Esophagus mucosa (tissue), 1 donor: ENCODE measurements around the gene DUSP10. TPM values are rescaled to one million over a fixed set of nuclear protein-coding genes. Genes with fewer than 3 reads are reported as not detected.

Experiments used
- ATAC-seq: fragments of 200-7000 bp; cut with Tn5 transposase; one replicate; pipeline ENCODE4 v1.9.1; 2020
- total RNA-seq: library from RNA; stranded (reverse); gene quantifications from one replicate; pipeline ENCODE4 v1.2.4, GENCODE V29; 2023
- donor health status: DM: yes; HTN: yes; CAD: no.

Gene DUSP10
- total RNA-seq, 1 donor from 2014 or later = 3.0 TPM

GRCh38 chr1:221762121-221762520 is 20.2 kb upstream of the DUSP10 start:
- no peak for ATAC-seq

- no peak for ATAC-seq
Observed at GRCh38 chr1:221761354-221762002, 19.6 kb upstream of the DUSP10 start.

DNA sequence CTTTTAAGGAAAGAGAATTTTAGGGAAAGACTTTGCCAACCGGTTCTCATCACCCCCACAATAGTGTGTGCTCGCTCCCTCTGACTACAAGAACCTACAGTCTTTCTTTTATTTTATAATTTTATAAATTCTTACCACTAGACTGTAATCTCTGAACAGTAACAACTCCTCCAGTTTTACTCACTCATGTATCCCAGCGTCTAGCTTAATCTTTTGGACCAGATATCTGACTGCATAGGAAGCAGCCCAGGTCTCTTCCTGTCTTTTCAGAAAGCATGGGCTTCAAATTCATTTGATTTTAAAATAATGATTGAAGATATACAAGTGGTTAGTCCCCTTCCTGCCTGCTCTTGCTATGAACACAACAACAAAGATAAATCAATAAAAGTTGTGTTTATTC is 19.0 kb upstream of the DUSP10 start:
- no peak for ATAC-seq

GRCh38 chr1:221759436-221759835 is 17.5 kb upstream of the DUSP10 start:
- no peak for ATAC-seq

- no peak for ATAC-seq
Observed at GRCh38 chr1:221758455-221758854, 16.6 kb upstream of the DUSP10 start.

GRCh38 chr1:221756830-221757551 is 15.1 kb upstream of the DUSP10 start:
- no peak for ATAC-seq

DNA sequence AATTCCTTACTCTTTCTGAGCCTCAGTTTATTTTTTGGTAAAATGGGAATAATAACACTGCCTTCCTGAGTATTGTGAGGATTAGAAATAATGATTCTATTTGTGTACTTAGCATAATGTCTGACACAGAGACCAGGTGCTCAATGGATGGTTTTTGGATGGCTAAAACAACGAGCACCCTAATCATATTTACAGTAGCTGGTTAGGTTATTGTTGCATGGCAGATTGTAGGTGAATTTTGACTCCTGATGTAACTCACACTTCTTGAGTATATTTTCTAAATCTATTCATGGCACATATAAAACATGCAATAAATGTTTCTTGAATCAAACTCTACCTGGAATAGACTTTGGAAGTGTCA is 11.9 kb upstream of the DUSP10 start:
- no peak for ATAC-seq

DNA sequence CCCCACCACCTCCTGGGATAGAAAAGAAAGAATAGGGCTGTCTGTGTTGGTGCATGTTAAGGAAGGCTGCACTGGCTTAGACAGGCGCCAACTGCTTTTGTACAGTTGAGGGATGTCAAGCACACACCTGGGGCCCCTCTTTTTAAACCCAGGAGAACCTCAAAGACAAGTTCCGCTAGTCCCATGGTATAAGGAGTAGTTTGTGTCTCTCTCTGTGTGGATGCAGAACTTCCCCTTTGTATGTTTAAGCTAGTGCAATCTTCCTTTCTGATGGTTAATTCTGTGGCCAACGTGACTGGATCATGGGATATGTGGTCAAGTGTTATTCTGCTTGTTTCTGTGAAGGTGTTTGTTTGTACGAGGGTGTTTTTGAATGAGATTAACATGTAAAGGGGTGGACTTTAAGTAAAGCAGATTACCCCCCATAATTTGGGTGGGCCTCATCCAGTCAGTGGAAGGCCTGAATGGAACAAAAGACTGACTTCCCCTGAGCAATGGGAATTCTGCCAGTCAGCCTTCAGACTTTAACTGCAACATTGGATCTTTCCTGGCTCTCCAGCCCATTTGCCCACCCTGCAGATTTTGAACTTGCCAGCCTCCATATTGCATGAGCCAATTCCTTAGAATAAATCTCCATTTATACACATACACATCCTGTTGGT is 9.5 kb upstream of the DUSP10 start:
- no peak for ATAC-seq

DNA sequence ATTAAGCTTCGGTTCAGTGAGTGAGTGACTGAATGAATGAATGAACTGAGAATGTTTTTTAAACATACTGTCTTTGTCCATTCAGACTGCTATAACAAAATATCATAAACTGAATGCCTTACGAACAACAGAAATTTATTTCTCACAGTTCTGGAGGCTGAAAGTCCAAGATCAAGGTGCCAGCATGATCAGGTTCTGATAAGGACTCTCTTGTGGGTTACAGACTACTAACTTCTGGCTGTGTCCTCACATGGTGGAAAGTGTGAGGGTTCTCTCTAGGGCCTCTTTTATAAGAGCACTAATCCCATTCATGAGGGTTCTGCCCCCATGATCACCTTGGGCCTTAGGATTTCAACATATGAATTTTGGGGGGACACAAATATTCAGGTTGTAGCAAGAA is 7.1 kb upstream of the DUSP10 start:
- no peak for ATAC-seq

- ATAC-seq = no peak
Observed at GRCh38 chr1:221747839-221748238, 6.0 kb upstream of the DUSP10 start.

DNA sequence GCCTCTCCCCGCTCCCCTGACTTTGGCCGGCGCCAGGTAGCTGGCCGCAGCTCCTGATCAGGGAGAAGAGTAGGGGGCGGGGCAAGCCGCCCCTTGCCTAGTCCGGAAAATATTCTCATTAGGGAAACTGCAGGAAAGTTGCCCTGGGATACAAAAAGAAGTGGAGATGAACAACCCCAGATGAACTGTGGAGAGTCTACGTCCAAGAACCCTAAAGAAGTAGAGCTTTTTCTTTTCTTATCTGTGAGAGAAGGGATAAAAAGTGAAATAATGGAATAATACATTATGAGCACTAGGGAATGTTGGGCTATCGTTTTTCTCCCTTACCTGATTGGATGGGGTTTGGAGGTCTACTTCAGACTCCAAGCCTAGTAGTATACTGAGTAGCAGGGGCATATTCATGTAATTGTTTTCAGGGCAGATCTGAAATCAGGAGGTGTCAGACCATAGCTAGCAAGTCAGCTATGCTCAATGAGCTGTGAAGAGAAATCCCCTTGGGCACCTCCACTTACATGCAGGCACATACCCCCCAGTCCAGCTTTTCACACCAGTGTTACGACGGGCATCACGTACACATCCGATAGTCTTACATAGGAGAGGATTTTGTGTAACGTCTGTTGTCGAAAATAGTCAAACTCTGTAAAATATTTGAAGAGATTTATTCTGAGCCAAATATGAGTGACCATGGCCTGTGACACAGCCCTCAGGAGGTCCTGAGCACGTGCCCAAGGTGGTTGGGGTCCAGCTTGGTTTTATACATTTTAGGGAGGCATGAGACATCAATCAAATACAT is 1.7 kb upstream of the DUSP10 start:
- no peak for ATAC-seq

DNA sequence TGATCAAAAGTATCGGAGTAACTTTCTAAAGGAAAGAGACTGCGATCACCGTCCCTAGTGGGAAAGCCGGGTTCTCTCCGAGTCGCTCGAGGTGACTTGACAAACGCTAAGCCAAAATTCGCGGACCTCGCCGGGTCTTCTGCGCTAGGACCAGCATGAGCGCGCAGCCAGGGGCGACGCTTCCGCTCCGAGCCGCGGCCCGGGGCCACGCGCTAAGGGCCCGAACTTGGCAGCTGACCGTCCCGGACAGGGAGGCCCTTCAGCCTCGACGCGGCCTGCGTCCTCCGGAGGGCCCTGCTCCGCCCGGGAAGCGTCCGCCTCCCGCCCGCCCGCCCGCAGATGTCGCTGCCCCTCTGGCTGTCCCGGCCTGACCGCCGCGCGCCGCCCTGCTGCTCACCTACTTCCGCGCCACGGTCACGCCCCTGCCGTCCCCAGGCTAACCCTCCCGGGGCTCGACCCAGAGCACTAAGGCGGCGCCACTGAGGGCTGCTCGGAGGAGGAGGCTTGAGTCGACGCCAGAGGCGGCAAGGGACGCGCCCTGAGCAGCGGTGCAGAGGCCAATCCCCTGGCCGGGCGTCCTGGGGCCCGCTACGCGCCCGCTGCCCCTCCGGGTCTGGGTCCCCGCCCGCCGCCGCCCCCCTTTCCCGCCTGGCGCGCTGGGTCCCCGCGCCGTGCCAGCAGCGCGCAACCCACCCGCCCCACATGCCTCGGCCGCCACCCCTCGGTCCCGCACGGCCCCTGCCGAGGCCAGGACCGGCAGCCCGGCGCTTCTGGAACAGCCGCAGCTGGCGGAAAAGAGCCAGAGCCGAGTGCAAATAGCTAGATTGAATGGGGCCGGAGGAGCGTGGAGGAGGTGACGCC is 896 bp upstream of the DUSP10 start:
- peak; percentile 89 for ATAC-seq

DNA sequence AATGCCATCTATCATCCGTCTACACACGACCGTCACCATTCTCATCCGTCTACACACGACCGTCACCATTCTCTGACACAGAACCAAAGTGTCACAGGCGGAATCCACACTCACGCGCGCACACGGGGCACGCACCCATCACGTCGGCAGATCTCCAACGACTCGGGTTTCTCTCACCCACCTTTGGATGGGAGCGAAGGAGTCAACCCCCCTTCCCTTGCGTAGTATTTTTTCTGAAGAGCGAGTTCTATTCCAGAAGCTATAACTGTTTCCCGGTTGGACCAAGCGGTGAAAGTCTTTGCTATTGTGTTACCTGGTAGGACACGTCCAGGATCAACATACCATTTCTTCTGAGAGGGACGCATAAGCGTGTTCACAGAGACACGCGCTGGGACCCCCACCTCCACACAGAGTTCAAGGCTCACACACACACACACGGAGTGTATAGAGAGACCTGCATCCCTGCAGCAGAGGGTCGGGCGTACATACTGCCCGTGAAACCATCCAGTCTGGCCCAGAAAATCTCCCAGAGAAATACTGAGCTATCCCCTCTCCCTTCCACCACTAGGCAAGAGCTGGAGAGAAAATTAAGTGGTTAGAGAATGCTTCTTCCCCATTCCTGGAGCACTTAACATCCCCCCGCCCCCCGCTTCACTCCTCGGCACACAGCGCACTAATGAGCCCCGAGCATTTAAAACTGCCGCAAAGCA is 741 bp downstream of the DUSP10 start:
- no peak for ATAC-seq

GRCh38 chr1:221740369-221740992 is 1.4 kb downstream of the DUSP10 start:
- no peak for ATAC-seq

DNA sequence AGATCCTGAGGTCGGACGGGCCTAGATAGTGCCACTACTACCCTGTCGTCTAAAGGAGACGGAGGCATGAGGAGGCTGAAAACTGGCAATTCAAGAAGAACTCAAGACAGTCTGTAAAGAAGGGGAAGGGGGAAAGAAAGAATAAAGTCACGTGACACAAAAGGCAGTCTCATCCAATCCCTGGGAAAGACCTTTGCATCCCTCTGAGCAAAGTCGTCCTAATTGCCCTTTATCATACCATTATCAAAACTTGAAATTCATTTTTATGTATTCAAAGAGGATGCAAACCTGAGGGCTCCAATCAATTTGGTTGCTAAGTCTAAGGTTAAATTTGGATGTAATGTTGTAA is 2.2 kb downstream of the DUSP10 start:
- no peak for ATAC-seq

- ATAC-seq = no peak
Observed at GRCh38 chr1:221739018-221739676, 2.7 kb downstream of the DUSP10 start.

DNA sequence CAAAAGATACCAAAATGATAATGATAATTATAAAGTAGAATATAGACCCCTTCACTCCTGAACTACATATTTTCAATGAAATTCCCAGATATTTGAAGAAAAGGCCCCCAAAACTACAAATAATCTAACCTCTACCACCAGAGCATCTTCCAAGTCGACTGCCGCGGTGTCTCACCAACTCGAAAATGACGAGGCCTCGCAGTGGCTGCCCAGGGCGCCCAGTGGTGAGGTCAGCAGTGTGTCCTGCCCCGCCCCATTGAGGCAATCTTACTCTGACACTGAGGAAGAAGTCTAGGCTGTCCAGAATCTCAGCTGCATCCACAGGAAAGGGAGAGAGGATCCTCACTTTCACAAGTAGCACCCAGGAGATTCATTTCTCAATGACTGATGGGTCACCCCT is 5.2 kb downstream of the DUSP10 start:
- ATAC-seq = no peak

- ATAC-seq = no peak
Observed at GRCh38 chr1:221735999-221736398, 5.9 kb downstream of the DUSP10 start.

DNA sequence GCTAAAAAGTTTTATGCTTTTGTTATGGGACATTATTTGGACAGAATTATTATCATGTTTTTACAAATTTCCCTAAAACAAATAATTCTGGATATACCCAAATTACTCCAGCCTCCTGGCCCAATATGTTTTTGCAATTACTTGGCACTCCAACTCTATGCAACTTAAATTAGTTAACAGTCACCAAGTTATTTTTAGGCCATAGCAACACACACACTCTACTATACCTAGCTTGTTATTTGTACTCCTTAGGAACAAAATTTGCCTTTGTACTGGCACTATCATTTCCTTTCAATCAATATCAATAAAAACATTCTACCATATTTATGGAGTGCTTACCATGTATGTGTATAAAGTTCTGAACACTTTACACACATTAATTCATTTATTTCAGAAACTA is 7.7 kb downstream of the DUSP10 start:
- ATAC-seq = no peak

DNA sequence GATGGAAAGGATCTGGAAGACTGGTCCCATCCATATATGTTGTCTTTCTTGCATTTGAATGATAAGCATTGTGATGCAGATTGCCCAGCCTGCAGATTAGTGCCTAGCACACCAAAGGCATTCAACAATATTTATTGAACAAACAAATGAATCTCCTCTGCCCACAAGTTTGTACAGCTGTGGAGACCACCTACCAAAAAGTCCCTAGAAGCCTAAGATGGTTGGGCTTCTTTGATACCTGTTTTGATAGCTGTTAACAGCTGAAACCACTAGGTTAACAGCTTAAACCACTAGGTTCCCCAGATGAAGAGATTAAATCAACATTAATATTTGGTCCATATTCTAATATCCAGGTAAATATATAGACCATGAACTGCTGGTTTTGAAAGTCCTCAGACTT is 9.8 kb downstream of the DUSP10 start:
- ATAC-seq = no peak
